Measurements from ENCODE around the gene PTPN21. TPM values are rescaled to one million over a fixed set of nuclear protein-coding genes. Genes with fewer than 3 reads are reported as not detected.

The PTPN21 gene
- 10 to 100 TPM; 39.5 to 76.9 (median 64.0) TPM for total RNA-seq

GRCh38 chr14:88554457-88555286 is at the start of gene PTPN21:
PTPN21 (minus strand) TSS chr14:88555007; CDS start chr14:88550417, 4,590 bp downstream.
- peak; percentile 52 to 95 for DNase-seq (ENCODE audit: low spot score in 2 of 2)
- intact Hi-C loops (cut with DNase I; ENCODE audit: low total_unique reads): no loop called here
- peak within 1 kb of the TSS; percentile 76 for H3K4me3 ChIP-seq (ENCODE audit: low read depth, poor library complexity, severe bottlenecking)
- TF ChIP-seq POLR2A (IDR thresholded peaks at IDR 0.05) (no peak), CTCF (IDR thresholded peaks at IDR 0.05) (no peak)
- WGBS, 2 donors: 1% methylated on average over 65 to 72 of the region's 103 CpGs

DNA sequence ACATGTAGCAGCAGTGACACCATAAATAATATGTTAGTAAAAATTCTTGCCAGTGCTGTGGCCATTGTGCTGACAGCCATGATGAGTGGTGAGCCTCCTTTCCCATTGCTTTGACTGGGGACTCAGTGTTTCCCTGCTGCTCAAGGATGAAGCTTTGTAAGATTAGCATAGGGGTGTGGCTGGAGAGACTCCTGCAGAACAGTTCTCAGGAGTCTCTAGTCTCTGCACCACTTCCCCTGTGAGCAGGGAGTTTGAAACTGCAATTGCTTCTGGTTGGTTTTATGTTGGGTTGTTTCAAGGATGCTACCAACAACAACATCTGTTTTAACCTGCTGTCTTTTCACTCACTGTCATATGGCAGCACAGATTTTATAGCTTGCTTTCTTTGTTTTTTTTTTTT is 49.4 kb upstream of the PTPN21 start:
- no peak overlapping the region for H3K4me3 ChIP-seq (ENCODE audit: low read depth, poor library complexity, severe bottlenecking)
- TF ChIP-seq CTCF (IDR thresholded peaks at IDR 0.05): no peak
- no peak for TF ChIP-seq POLR2A (IDR thresholded peaks at IDR 0.05)
- intact Hi-C loops (cut with DNase I; ENCODE audit: low total_unique reads): no loop called here
- DNase-seq (ENCODE audit: low spot score in 2 of 2): no peak

DNA sequence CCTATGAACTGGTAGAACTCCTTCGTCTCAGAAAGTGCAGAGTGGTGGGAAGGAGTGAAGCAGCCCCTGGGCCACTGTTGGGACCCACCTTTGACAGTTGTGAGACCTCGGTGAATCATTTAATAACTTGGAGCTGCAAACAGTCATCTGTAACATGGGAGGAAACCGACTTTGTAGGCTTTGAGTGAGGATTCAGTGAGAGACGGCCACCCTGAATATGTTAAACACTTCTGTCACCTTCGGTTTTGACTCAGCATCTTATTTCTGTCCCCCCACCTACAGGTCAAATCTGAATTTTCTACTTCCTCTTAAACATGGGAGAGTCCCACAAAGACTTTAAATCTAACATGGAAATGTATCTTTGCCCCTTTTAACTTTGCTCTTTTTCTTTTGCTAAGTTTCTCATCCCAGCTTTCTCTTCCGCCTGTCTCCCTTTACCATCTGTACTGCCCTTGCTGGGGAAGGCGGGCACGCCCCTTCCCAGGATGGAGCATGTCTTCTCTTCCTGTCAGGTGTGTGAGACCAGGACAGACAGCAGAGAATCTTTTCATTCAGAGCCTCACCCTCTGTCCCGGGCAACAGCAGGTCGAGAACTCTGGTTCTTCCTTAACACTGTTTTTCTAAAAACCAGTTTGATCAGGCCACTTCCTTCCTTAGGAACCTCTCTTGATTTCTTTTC is 45.1 kb upstream of the PTPN21 start:
- intact Hi-C loops (cut with DNase I; ENCODE audit: low total_unique reads): no loop called here
- TF ChIP-seq CTCF (IDR thresholded peaks at IDR 0.05): no peak
- no peak for TF ChIP-seq POLR2A (IDR thresholded peaks at IDR 0.05)
- WGBS, 2 donors: 90 to 94% methylated on average over 10 of the region's 10 CpGs

GRCh38 chr14:88599326-88599725 is 44.5 kb upstream of the PTPN21 start:
- no peak overlapping the region for H3K4me3 ChIP-seq (ENCODE audit: low read depth, poor library complexity, severe bottlenecking)
- 94 to 95% methylated on average over 8 of the region's 8 CpGs for WGBS, 2 donors
- DNase-seq (ENCODE audit: low spot score in 2 of 2): no peak
- intact Hi-C loops (cut with DNase I; ENCODE audit: low total_unique reads): no loop called here
- no peak for TF ChIP-seq CTCF (IDR thresholded peaks at IDR 0.05)
- no peak for TF ChIP-seq POLR2A (IDR thresholded peaks at IDR 0.05)

More for the DNA sequence above, 45.1 kb upstream of the PTPN21 start:
- DNase-seq (ENCODE audit: low spot score in 2 of 2): no peak
- H3K4me3 ChIP-seq (ENCODE audit: low read depth, poor library complexity, severe bottlenecking): no peak overlapping the region

- WGBS, 2 donors: 88 to 89% methylated on average over 2 of the region's 2 CpGs
- no peak for DNase-seq (ENCODE audit: low spot score in 2 of 2)
- H3K4me3 ChIP-seq (ENCODE audit: low read depth, poor library complexity, severe bottlenecking): no peak overlapping the region
- intact Hi-C loops (cut with DNase I; ENCODE audit: low total_unique reads): no loop called here
- TF ChIP-seq POLR2A (IDR thresholded peaks at IDR 0.05): no peak
- TF ChIP-seq CTCF (IDR thresholded peaks at IDR 0.05): no peak
These were observed 43.4 kb upstream of the PTPN21 start for GRCh38 chr14:88598097-88598675.
